AG04450 (cell line): ENCODE measurements around the gene LRRC58. TPM values are rescaled to one million over a fixed set of nuclear protein-coding genes. Genes with fewer than 3 reads are reported as not detected.

Source experiments
- CTCF ChIA-PET: fragments of 300-600, 350-600 bp; formaldehyde crosslinking; extraction: SDS; loops from one replicate; lab custom pipeline; 2022; ENCODE audit warnings: antibody characterized with exemption, inconsistent platforms; lab: Charles Lee
- POLR2A ChIA-PET: fragments of 350-600 bp; formaldehyde crosslinking; extraction: SDS; loops from one replicate; lab custom pipeline; 2021; ENCODE audit warnings: antibody characterized with exemption, inconsistent platforms; lab: Yijun Ruan, JAX
- DNase-seq: peaks from one replicate; pipeline ENCODE4 v3.0.0-alpha.2; 2011; ENCODE audit warnings: low read depth, low spot score
- H3K27ac ChIP-seq: one replicate; pipeline ENCODE4 v1.5.1; 2012; ENCODE audit warnings: low read depth, low read length, control low read depth
- H3K27me3 ChIP-seq: one replicate; pipeline ENCODE4 v1.6.0; 2012; ENCODE audit warnings: low read length; ENCODE audit not compliant: control insufficient read depth, insufficient read depth
- H3K4me3 ChIP-seq: 2 replicates; pipeline ENCODE4 v1.5.1; 2011; ENCODE audit warnings: mild to moderate bottlenecking, low read depth, low read length, control low read depth
- H3K9me3 ChIP-seq: 2 replicates; pipeline ENCODE4 v1.5.1; 2012; ENCODE audit warnings: low read length; ENCODE audit not compliant: control insufficient read depth, insufficient read depth
- polyA plus RNA-seq: library from polyadenylated mRNA; depleted of rRNA; stranded (reverse); fragments of >200 nt; gene quantifications from 2 replicates; pipeline ENCODE4 v1.2.3, GENCODE V29; 2011
- TF ChIP-seq, protein P1 (sequence below): IDR thresholded peaks from 2 replicates; pipeline ENCODE4 v1.5.1; 2011; ENCODE audit warnings: low read depth, low read length, control low read depth, inconsistent platforms

LRRC58 gene
- polyA plus RNA-seq, 1 experiment, result 15.0 TPM

DNA sequence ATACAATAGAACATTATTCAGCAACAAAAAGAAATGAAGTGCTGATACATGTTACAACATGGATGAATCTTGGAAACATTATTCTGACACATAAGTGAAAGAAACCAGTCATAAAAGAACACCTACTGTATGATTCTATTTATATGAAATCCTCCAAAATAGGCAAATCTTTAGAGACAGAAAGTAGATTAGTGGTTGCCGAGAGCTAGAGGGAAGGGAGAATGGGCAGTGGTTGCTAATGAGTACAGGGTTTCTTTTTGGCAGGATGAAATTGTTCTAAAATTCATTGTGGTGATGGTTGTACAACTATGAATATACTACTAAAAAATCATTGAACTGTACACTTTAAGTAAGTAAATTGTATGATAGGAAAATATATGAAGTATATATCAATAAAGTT lies 6.3 kb upstream of the LRRC58 start:
- TF ChIP-seq, protein P1, sequence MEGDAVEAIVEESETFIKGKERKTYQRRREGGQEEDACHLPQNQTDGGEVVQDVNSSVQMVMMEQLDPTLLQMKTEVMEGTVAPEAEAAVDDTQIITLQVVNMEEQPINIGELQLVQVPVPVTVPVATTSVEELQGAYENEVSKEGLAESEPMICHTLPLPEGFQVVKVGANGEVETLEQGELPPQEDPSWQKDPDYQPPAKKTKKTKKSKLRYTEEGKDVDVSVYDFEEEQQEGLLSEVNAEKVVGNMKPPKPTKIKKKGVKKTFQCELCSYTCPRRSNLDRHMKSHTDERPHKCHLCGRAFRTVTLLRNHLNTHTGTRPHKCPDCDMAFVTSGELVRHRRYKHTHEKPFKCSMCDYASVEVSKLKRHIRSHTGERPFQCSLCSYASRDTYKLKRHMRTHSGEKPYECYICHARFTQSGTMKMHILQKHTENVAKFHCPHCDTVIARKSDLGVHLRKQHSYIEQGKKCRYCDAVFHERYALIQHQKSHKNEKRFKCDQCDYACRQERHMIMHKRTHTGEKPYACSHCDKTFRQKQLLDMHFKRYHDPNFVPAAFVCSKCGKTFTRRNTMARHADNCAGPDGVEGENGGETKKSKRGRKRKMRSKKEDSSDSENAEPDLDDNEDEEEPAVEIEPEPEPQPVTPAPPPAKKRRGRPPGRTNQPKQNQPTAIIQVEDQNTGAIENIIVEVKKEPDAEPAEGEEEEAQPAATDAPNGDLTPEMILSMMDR, result no peak
- ChIA-PET POLR2A (no interaction called here), CTCF (no interaction called here)
- DNase-seq, result no peak
- Histone ChIP-seq H3K4me3 (no peak overlapping the region), H3K27me3 (peaks cover 16% of the 10 kb centered on the region), H3K9me3 (no peaks in the 10 kb centered on the region), H3K27ac (no peak overlapping the region)

DNA sequence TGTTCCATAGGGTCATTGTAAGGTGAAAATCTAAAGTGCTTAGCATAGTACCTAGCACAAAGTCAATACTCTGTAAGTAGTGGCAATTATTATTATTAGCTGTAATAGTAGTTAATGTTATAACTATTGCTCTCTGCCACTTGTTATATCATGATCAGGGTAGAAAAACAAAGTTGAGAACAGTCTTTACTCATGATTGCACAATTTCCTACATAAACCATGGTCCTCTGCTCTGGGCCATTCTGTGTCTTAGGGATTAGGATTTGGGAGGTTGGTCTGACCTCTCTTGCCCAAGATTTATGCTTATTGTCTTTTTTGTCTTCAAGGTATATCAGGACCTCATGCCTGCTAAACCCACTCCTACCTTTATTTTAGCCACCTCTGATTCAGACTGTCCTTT lies 4.3 kb upstream of the LRRC58 start:
- TF ChIP-seq, protein P1, result no peak
- no peak for DNase-seq
- H3K27me3 ChIP-seq, result peaks cover 16% of the 10 kb centered on the region

DNA sequence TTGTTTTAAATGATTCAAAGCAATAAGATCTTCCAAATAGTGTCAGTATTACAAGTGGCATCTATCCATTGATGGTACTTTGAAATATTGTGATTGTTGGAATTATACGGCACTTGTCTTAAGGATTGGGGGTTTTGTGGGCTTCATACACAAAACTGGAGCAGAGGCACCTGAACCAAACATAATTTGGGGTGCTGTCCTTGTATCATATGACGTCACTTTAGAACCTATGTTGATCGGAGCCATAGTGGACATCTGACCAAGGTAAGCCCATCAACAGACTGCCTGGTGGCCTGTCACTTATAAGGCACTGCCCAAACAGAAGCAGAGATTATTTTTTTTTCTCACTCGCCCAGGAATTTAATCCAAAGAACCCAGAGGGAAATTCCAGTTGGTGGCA lies 2.9 kb upstream of the LRRC58 start:
- TF ChIP-seq, protein P1, result no peak
- H3K9me3 ChIP-seq, result no peaks in the 10 kb centered on the region; the same call in 1 of the 2 replicates
- CTCF ChIA-PET, result interaction anchor here (1.2 kb wide), 2 partner anchors 63 to 65 kb away, joined by 3 to 4 read pairs; no protein-coding TSS in a partner anchor
- no peak overlapping the region for H3K4me3 ChIP-seq
- POLR2A ChIA-PET, result no interaction called here
- no peak for DNase-seq
- H3K27ac ChIP-seq, result no peak overlapping the region
- H3K27me3 ChIP-seq, result peaks cover 11% of the 10 kb centered on the region

More for the DNA sequence above, 4.3 kb upstream of the LRRC58 start:
- Histone ChIP-seq H3K9me3 (no peaks in the 10 kb centered on the region; the same call in 1 of the 2 replicates), H3K27ac (no peak overlapping the region), H3K4me3 (no peak overlapping the region)
- ChIA-PET CTCF (interaction anchor here (1.2 kb wide), 1 partner anchor 64 kb away, joined by 8 read pairs; no protein-coding TSS in a partner anchor), POLR2A (no interaction called here)

DNA sequence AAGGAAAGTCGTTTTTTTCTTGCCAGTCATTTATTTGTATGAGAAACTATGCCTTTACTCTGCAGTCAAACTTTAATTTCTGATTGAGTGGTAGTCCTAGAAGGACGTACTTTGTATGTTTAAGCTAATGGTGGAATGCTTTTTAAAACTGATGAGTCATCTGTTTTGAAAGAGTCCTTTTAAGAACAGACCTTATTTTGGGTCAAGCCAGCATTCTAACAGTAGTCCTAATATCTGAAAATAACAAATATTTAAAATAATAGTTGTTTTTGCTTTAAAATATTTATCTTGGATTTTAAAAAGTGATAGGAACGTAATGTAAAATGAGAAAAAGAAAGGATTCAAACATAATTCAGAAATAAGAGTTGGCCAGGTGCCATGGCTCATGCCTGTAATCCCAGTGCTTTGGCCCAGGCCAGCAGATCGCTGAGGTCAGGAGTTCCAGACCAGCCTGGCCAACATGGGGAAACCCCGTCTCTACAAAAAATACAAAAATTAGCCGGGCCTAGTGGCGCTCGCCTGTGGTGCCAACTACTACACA lies 1.3 kb upstream of the LRRC58 start:
- peak; percentile 54 for DNase-seq
- TF ChIP-seq, protein P1, result no peak
- no peaks in the 10 kb centered on the region; the same call in 1 of the 2 replicates for H3K9me3 ChIP-seq
- ChIA-PET CTCF (interaction anchor here (1.8 to 3.0 kb wide), 2 partner anchors 67 to 208 kb away, joined by 12 to 13 read pairs; no protein-coding TSS in a partner anchor), POLR2A (interaction anchor here (0.7 to 2.7 kb wide), 6 partner anchors 43 to 263 kb away, joined by 3 to 16 read pairs (median 8); partner anchors contain the start of gene FSTL1)
- no peak overlapping the region; the same call in 1 of the 2 replicates for H3K4me3 ChIP-seq
- H3K27me3 ChIP-seq, result peaks cover 5% of the 10 kb centered on the region
- no peak overlapping the region for H3K27ac ChIP-seq

DNA sequence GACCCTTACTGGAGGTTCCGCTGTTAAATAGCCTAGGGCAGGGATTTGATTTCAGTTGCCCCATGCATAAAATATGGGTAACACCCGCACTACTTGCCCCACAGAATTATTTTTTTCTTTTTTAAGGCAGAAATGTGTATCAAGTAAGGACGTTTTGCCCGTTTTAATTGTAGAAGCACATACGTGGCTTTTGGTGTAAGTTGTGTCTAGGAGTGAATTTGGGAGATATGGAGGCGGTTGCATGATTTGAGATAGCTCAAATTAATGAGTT lies 636 bp upstream of the LRRC58 start:
- Histone ChIP-seq H3K9me3 (no peaks in the 10 kb centered on the region; the same call in 1 of the 2 replicates), H3K27me3 (no peaks in the 10 kb centered on the region), H3K27ac (peak overlapping the region; percentile 91), H3K4me3 (peak overlapping the region; percentile 84)
- TF ChIP-seq, protein P1, result no peak
- POLR2A ChIA-PET, result interaction anchor here (0.6 to 2.7 kb wide), 11 partner anchors 18 to 358 kb away, joined by 3 to 16 read pairs (median 5); partner anchors contain the start of gene FSTL1
- CTCF ChIA-PET, result interaction anchor here (1.8 to 3.0 kb wide), 2 partner anchors 68 to 209 kb away, joined by 12 to 13 read pairs; no protein-coding TSS in a partner anchor
- no peak for DNase-seq
